KOPT-K1 (cell line): ENCODE data around the gene EIF4B.

ENCODE experiments used
- H3K27ac ChIP-seq: fragments of 200-600 bp; sonication (generic); 2 replicates; pipeline ENCODE4 v1.5.1; 2016; ENCODE audit warnings: antibody characterized with exemption, mild to moderate bottlenecking, low read depth, low read length; ENCODE audit not compliant: poor library complexity, severe bottlenecking
- H3K36me3 ChIP-seq: fragments of 200-600 bp; sonication (generic); 2 replicates; pipeline ENCODE4 v1.5.1; 2017; ENCODE audit warnings: antibody characterized with exemption, mild to moderate bottlenecking, low read length, moderate library complexity; ENCODE audit not compliant: insufficient read depth
- H3K9me3 ChIP-seq: fragments of 200-600 bp; sonication (generic); 2 replicates; pipeline ENCODE4 v1.5.1; 2017; ENCODE audit warnings: antibody characterized with exemption, low read length, mild to moderate bottlenecking; ENCODE audit not compliant: insufficient read depth, poor library complexity, severe bottlenecking

EIF4B gene

DNA sequence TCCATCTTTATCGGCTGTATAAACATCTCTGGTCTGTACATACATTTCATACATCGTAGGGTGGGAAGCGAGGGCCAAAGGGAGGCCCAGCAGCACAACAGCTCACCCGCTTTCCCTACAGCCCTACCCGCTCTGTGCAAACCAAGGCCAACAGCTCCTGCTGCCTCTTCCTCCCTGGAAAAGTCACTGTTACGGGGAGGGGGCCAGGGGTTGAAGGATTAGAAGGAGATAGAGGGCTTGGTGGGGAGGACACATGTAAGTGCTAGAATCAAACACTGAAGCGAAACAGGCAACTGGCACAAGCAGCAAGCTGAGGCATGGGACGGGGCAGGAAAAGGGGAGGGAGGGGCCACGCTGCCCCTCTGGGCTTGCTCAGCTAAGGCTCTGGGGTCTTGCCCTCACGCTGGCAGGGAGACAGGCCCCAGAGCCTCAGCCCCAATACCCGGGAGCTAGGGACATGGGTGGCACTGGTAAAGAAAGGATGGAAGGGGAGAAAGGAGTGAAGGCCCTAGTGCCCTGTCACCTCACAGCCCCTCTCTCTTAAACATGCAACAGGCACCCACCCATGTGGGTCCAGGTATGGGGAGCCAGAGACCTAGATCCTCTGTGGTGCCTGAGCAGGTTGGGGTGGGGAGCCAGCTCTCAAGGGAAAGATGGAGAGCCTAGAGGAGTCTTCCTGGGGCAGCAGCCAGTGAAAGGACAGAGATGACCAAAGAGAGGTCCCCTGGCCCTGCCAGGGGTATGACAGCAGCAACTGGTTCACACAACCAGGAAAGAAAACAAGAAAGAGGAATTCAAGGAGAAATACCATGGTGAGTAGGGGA, 58.6 kb downstream of the EIF4B start:
- Histone ChIP-seq H3K36me3 (peaks cover 32% of the 10 kb centered on the region; the same call in 1 of the 2 replicates), H3K27ac (no peak overlapping the region)

DNA sequence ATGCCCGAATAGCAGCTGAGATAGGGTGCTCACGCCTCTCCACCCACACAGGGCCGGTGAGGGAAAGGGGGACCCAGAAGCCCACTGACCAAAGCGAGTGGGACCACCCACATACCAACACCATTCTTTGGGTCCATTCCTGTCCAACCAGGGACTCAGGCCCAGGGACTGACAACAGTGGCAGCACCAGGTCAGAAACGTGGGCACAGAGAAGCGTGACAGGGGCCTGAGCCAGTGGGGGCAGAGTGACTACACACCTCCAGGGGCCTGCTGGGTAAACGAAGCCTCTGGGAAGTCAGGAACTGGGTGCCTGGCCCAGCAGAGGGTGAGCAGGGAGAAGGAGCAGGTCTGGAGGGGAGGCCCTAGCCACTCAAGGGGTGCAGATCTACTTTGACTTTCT, 59.2 kb downstream of the EIF4B start:
- Histone ChIP-seq H3K27ac (no peak overlapping the region), H3K9me3 (no peaks in the 10 kb centered on the region), H3K36me3 (peaks cover 32% of the 10 kb centered on the region; the same call in 1 of the 2 replicates)

More for the DNA sequence above, 58.6 kb downstream of the EIF4B start:
- H3K9me3 ChIP-seq, result no peaks in the 10 kb centered on the region

DNA sequence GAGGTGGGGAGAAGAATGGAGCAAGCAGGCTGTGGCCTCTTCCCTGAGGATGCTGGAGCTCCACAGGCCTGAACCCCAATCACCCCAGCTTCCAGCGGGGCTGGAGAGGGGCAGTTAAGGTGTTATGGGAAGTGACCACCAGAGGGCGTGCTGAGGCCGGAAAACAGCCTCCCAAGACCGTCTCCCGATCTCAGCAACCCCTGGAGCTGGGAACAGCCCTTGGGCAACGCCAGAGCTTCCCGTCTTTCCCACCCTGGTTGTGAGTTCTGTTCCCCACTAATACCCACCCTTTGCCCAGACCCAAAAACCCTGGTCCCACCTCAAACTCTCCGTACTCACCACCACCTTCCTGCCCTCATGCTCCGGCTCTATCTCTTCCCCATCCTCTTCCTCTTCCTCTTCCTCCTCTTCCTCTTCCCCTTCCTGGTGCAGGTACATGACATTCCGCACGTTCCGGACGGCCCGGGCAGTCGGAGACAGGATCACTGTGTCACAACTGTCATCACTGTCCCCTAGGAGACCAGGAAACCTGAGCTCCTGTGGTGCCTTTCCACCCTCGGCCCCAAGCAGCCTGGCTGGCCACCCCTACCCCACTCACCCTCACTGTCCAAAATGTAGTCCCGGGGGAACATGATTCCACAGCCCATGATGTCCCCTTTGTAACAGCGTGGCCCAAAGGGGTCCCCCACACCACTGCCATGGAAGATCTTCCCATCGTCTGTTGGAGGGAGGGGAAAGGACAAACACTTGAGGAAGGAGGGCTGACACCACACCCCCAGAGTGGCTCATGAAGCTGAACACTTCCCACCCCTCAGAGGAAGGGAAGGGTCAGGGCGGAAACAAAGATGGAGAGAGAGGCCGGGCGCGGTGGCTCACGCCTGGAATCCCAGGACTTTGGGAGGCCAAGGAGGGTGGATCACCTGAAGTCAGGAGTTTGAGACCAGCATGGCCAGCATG, 60.0 kb downstream of the EIF4B start:
- Histone ChIP-seq H3K36me3 (peaks cover 32% of the 10 kb centered on the region; the same call in 1 of the 2 replicates), H3K9me3 (no peaks in the 10 kb centered on the region), H3K27ac (no peak overlapping the region)

DNA sequence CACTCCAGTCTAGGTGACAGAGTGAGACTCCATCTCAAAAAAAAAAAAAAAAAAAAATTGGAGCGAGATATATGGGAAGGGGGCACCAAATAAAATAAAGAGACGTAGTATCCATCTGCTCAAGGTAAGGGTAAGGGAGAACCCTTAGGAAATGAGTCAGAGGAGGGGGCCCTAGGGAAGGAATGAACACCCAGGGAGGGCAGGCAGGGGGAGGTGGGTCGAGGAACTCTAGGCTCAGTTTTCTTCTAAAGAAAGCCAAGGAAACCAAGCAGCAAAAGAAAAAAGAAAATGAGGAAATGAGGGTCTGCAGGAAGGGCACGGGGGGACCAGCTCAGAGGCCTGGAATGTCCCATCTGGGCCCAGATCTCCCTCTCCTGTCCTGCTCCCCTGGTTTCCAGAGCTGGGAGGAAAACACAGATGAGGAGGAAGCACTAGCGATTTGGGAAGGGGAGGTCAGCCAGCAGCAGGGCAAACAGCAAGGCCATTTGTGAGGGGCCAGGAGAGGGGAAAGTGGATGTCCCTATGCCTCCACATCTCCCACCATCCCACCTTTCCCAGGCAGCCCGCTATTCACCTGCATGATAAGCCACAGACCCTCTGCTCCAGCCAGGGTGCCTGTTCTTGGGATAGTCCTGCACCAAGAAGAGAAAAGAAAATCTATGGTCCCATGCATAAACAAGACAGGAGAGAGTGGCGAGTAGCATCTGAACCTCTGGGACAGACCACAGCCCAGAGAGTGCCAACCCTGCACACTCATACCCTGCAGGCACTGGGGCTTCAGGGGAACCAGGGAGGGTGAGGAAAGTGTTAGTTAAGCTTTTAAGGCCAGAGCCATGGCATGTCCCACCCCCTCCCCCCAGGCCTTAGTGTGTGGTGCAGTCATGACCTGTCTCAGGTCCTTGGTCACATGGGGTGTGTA, 61.1 kb downstream of the EIF4B start:
- Histone ChIP-seq H3K36me3 (peaks cover 33% of the 10 kb centered on the region; the same call in 1 of the 2 replicates), H3K27ac (no peak overlapping the region), H3K9me3 (no peaks in the 10 kb centered on the region)

DNA sequence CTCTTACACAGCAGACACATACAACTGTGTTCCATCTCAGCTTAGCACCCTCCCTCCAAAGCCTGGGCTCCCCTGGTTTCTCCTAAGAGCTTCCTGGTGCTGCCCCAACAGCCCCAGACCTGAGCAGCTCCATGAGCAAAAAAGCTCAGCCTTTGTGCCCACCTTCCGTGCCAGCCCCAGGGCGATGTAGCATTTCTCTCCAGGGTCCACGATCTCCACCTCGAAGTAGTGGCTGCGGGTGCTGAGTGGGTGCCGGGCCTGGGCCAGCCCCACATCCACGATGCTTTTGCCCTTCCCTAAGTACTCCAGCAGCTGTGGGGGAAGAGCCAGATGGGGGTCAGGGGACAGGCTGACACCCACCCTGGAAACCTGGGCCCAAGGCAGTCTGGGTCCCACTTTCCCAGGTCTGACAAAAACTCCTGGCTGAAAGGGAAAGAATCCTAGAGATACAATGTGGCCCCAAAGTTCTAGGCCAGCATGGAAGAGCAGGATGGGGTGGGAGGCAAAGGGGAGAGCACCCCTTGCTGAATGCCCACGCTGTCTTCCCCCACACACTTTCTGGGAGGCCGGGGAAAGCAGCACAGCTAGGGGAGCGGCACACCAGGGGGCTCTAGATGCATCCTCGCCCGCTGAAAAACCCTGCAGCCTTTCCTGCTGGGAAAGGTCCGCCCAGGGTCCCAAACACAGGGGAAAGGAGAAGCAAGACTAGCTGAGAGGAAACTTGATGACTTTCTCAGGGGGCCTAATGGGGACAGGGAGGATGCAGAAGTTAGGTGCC, 61.9 kb downstream of the EIF4B start:
- Histone ChIP-seq H3K9me3 (no peaks in the 10 kb centered on the region), H3K36me3 (peaks cover 39% of the 10 kb centered on the region; the same call in 1 of the 2 replicates), H3K27ac (no peak overlapping the region)

DNA sequence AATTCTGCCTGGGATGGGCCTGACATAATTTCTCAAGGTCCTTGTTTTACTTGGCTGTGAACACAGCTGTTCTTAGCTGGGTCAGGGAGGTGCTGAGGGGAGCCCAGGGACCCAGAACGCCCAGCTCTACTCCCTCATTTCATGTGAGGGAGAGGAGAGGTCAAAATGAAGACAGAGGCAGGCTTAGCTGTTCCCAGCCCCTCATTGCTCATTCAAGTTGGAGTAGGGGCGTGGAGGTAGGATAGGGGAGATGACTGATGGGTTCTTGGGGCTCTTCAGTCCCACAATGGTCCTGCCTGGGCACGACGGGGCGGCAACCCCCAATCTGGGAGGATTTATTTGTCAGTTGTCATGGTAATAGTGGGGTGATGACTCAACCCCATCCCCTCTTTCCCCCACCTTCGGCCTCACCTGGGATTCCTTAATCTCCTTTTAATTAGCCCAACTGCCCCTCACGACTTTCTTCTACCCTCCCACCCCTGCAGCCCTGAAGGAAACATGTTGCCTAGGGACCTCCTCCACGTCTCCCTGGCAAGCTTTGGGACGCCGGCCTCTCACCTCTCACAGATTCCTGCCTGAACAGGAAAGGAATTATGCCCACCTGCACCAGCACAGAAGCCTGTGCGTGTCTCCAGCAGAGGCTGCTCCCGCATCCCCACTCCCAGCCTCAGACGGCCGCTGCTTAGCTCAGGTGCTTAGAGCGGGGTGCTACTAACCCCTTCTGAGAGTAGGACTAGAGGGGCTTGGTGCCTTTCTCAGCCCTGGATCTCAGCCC, 62.7 kb downstream of the EIF4B start:
- H3K27ac ChIP-seq, result no peak overlapping the region
- H3K36me3 ChIP-seq, result peaks cover 38% of the 10 kb centered on the region; the same call in 1 of the 2 replicates
- no peaks in the 10 kb centered on the region for H3K9me3 ChIP-seq

DNA sequence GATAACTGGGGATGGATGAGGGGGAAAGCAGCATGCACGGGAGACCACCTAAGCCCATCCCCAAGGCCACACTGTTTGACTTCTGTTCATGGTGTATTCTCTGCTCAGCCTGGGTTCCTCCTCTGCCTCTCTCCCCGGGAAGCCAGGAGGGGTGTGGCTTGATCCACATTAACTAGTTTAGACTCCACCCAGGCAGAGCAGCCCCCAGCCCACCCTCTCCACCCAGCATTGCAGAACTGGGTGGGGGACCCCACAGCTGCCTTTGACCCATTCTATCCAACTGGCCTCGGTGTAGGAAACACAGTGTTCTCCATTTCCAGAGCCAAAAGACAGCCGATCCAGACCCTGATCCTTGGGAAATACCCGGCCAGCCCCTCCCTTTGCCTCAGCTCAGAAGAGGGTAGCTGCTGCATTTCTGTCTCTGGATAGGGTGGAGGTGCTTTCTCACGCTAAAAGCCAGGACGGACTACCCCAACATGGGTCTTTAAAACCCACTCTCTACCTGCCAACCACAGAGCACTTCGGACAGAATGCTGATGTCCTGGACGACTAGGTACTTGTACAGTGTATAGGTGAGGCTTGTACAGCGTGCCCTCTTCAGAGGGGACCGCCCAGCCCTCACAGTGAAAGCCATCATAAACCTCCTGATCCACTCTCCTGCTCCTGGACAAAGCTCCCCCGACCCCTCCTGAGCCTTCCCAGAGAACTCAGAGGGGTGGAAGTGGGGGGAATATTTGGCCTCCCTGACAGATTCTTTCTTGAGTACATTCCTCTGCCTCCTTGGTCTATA, 63.6 kb downstream of the EIF4B start:
- H3K36me3 ChIP-seq, result peaks cover 40% of the 10 kb centered on the region; the same call in 1 of the 2 replicates
- no peak overlapping the region for H3K27ac ChIP-seq
- no peaks in the 10 kb centered on the region for H3K9me3 ChIP-seq

DNA sequence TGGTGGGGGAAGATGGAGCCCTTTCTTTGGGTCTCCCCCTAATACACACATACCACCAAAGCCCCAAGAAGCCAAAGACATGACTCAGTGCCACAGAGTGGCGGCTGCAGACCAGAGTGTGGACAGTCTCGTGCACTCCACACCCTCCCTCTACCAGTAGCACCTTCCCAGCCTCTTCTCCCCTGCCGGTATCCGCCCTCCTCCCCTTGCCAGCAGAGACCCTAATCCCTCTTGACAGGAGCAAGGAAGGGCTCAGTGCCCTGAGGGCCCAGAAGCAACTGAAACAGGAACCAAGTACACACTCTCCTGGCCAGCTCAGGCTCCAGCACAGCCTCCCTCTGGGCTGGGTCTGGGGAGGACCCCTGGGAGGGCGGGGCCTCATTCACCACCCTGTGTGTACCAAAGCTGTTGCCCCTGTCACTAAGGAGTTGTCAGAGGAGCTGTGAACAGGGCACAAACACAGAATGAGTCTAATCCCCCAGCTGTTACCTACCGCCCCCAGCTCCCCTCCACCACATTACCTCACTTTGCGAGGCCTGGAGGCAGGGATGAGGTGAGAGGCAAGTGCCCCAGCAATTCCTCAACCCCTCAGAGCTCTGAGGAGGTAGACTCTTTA, 64.7 kb downstream of the EIF4B start:
- H3K36me3 ChIP-seq, result peaks cover 35% of the 10 kb centered on the region; the same call in 1 of the 2 replicates
- no peaks in the 10 kb centered on the region for H3K9me3 ChIP-seq
- no peak overlapping the region for H3K27ac ChIP-seq

DNA sequence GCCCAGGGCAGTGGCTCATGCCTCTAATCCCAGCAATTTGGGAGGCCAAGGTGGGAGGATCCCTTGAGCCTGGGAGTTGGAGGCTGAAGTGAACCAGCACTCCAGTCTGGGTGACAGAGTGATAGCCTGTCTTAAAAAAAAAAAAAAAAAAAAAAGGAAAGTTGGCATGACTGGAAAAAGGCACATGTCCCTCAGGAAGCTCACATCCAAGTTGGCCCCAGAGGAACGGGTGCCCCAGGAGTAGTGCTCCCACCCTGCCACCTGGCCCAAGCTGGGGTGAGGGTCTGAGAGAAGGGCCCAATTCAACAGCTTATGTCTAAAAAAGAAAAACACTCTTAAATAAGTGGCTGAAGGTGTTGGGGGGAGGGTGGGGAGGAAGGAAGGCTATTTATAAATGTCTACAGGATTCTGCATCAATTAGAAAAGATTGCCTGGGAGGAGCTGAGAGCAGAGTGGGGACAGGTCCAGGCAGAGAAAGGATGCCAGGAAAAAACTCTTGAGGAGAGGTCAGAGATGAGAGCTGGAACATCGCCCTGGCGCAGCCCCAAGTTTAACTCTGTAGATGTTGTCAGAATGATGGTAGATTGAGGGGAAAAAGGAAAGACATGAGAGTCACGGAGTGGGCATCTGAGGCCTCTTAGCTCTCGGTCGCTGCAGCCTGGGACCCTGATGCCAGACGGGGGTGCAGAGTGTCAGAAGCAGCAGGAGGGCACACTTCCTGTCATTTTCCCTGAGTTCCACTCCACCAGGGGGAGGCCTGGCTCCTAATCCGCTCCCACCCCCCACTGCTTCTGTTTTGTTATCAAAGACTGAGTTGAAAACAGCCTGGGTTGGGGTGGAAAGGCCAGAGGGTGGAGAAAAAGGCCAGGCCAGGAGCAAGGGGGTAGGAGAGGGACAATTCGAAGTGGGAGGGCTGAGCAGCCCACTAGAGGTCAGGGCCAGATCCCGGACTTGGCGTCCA, 65.6 kb downstream of the EIF4B start:
- H3K9me3 ChIP-seq, result no peaks in the 10 kb centered on the region
- H3K36me3 ChIP-seq, result peaks cover 29% of the 10 kb centered on the region; the same call in 1 of the 2 replicates
- H3K27ac ChIP-seq, result no peak overlapping the region

DNA sequence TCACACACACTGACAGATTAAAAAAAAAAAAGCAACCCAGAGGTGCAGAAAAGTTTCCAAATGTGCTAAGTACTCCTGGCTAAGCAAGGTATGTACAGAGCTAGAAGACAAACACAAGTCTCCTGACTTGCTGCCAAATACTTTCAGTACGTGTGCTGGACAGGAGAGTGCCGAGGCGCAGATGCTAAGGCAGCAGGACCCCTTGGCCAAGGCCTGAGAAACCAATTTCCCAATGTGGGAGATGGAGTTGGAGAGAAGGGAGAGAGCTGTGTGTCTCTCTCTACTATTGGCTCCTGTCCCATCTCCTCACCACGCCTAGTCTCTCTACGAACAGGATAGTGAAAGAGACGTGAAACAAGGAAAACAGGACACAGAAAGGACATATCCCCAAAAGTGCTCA, 67.6 kb downstream of the EIF4B start:
- H3K27ac ChIP-seq, result no peak overlapping the region
- peaks cover 21% of the 10 kb centered on the region; the same call in 1 of the 2 replicates for H3K36me3 ChIP-seq
- H3K9me3 ChIP-seq, result no peaks in the 10 kb centered on the region

DNA sequence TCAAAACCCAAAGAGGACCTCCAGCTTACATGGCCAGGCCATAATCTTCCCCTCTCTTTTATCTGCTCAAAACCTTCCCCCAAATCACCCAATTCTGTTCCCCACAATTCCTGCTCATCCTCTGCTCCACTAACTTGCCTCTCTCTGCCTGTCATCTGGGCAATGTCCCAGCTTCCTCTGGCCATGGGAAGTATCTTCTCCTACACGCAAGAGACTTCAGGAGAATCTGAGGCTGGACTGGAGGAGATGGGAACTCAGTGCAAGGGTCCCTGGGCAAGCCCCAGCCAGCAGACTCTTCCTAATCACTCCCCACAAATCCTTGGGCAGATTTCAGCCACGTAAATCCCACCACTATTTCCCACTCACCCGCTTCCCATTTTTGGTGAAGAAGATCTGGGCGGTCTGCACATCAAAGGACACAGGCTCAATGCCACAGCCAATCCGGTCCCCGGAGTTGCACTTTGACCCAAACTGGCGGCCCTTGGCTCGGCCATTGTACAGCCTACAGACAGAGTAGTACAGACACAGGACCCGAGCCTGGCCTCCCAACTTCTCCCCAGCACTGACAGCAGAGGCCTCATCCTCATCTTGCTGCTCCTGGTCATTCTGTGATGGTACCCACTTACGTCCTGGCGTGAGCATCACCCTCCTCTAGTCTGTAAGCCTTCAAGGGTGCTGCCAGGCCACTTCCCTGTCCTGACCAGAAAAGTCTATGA, 68.2 kb downstream of the EIF4B start:
- Histone ChIP-seq H3K27ac (no peak overlapping the region), H3K9me3 (no peaks in the 10 kb centered on the region), H3K36me3 (peaks cover 21% of the 10 kb centered on the region; the same call in 1 of the 2 replicates)
